ENCODE data around the gene LTB. TPM values are rescaled to one million over a fixed set of nuclear protein-coding genes. Genes with fewer than 3 reads are reported as not detected.

LTB gene
- total and polyA plus RNA-seq, 3 experiments from 2014 or later: 196 to 1,182 (median 206) TPM

- H3K4me3 Mint-ChIP-seq: peak within 1 kb of the TSS; percentile 74 to 93 (median 91)
- CTCF ChIA-PET: interaction anchor here (0.7 to 32.2 kb wide), 10 partner anchors 11 to 525 kb away, joined by 3 to 576 read pairs (median 4); partner anchors contain the start of genes BAG6, LST1, LTB and NCR3
- no peaks in the 10 kb centered on the region for H3K9me3 ChIP-seq (ENCODE audit: low read length)
- no peaks in the 10 kb centered on the region for H3K27me3 Mint-ChIP-seq
- no peaks in the 10 kb centered on the region for H3K36me3 ChIP-seq (ENCODE audit: insufficient read depth, low read length)
- no peaks in the 10 kb centered on the region for H3K27me3 ChIP-seq (ENCODE audit: insufficient read depth, low read length, poor library complexity, severe bottlenecking)
- H3K4me1 Mint-ChIP-seq: peaks cover 39 to 51% (median 51%) of the 10 kb centered on the region in 3 donors
- peaks cover 30% of the 10 kb centered on the region for H3K4me1 ChIP-seq (ENCODE audit: insufficient read depth, low read length)
- DNase-seq: peak; percentile 71 to 87 (median 79)
- H3K36me3 Mint-ChIP-seq: peaks cover 0 to 12% (median 0%) of the 10 kb centered on the region in 3 donors
- H3K9me3 Mint-ChIP-seq: no peaks in the 10 kb centered on the region
- peak within 1 kb of the TSS; percentile 71 for H3K27ac ChIP-seq (ENCODE audit: low read depth, low read length)
- peak within 1 kb of the TSS; percentile 83 to 99 (median 96) for H3K27ac Mint-ChIP-seq
- H3K4me3 ChIP-seq (ENCODE audit: low read length): peak within 1 kb of the TSS; percentile 67
- POLR2A ChIA-PET: interaction anchor here (1.4 to 2.2 kb wide), 2 partner anchors 47 to 51 kb away, joined by 7 to 9 read pairs; partner anchors contain the start of gene NCR3
Observed at GRCh38 chr6:31546339-31546957, 35.8 kb downstream of the LTB start, which contains the start of gene ATP6V1G2. Gene ATP6V1G2 (minus strand): TSS chr6:31546608. CDS start chr6:31546559, 49 bp downstream.

GRCh38 chr6:31545291-31545690, 36.9 kb downstream of the LTB start:
- Mint-ChIP-seq H3K4me3 (peak overlapping the region in 3 of 7 donors; percentile 1 to 74 (median 30)), H3K9me3 (no peaks in the 10 kb centered on the region), H3K27me3 (no peaks in the 10 kb centered on the region), H3K27ac (peak overlapping the region in 1 of 8 donors; percentile 79), H3K36me3 (peaks cover 1 to 19% (median 6%) of the 10 kb centered on the region in 3 donors), H3K4me1 (peaks cover 47 to 57% (median 55%) of the 10 kb centered on the region in 3 donors)
- Histone ChIP-seq H3K36me3 (ENCODE audit: insufficient read depth, low read length) (no peaks in the 10 kb centered on the region), H3K27me3 (ENCODE audit: insufficient read depth, low read length, poor library complexity, severe bottlenecking) (no peaks in the 10 kb centered on the region), H3K4me3 (ENCODE audit: low read length) (no peak overlapping the region), H3K4me1 (ENCODE audit: insufficient read depth, low read length) (peaks cover 36% of the 10 kb centered on the region), H3K27ac (ENCODE audit: low read depth, low read length) (no peak overlapping the region), H3K9me3 (ENCODE audit: low read length) (no peaks in the 10 kb centered on the region)
- no peak for DNase-seq
- ChIA-PET CTCF (interaction anchor here (1.0 to 32.2 kb wide), 3 partner anchors 37 to 53 kb away, joined by 6 to 576 read pairs (median 504); partner anchors contain the start of genes LST1, LTB, NCR3 and TNF), POLR2A (no interaction called here)

GRCh38 chr6:31544676-31545075, 37.5 kb downstream of the LTB start:
- no peak for DNase-seq
- H3K27me3 Mint-ChIP-seq: no peaks in the 10 kb centered on the region
- H3K4me3 ChIP-seq (ENCODE audit: low read length): no peak overlapping the region
- peak overlapping the region in 3 of 7 donors; percentile 24 to 31 (median 28) for H3K4me3 Mint-ChIP-seq
- peak overlapping the region in 1 of 8 donors; percentile 68 for H3K27ac Mint-ChIP-seq
- H3K27ac ChIP-seq (ENCODE audit: low read depth, low read length): no peak overlapping the region
- H3K9me3 Mint-ChIP-seq: no peaks in the 10 kb centered on the region
- H3K9me3 ChIP-seq (ENCODE audit: low read length): no peaks in the 10 kb centered on the region
- H3K36me3 ChIP-seq (ENCODE audit: insufficient read depth, low read length): peaks cover under 1% of the 10 kb centered on the region
- H3K36me3 Mint-ChIP-seq: peaks cover 6 to 24% (median 11%) of the 10 kb centered on the region in 3 donors
- H3K4me1 ChIP-seq (ENCODE audit: insufficient read depth, low read length): peaks cover 43% of the 10 kb centered on the region
- peaks cover 53 to 63% (median 61%) of the 10 kb centered on the region in 3 donors for H3K4me1 Mint-ChIP-seq
- ChIA-PET CTCF (interaction anchor here (1.0 to 32.2 kb wide), 3 partner anchors 37 to 54 kb away, joined by 6 to 576 read pairs (median 504); partner anchors contain the start of genes LST1, LTB, NCR3 and TNF), POLR2A (no interaction called here)
- no peaks in the 10 kb centered on the region for H3K27me3 ChIP-seq (ENCODE audit: insufficient read depth, low read length, poor library complexity, severe bottlenecking)

- DNase-seq: no peak
- ChIA-PET POLR2A (interaction anchor here (0.6 kb wide), 1 partner anchor 9 kb away, joined by 8 read pairs; no protein-coding TSS in a partner anchor), CTCF (interaction anchor here (16.4 to 32.2 kb wide), 2 partner anchors 39 to 55 kb away, joined by 504 to 576 read pairs; partner anchors contain the start of genes LST1, LTB, NCR3 and TNF)
- H3K4me3 Mint-ChIP-seq: no peak overlapping the region
- peak overlapping the region in 2 of 8 donors; percentile 99 for H3K27ac Mint-ChIP-seq
- no peaks in the 10 kb centered on the region for H3K9me3 Mint-ChIP-seq
- H3K4me3 ChIP-seq (ENCODE audit: low read length): no peak overlapping the region
- H3K36me3 Mint-ChIP-seq: peaks cover 9 to 32% (median 19%) of the 10 kb centered on the region in 3 donors
- peaks cover 63 to 68% (median 67%) of the 10 kb centered on the region in 3 donors for H3K4me1 Mint-ChIP-seq
- no peaks in the 10 kb centered on the region for H3K9me3 ChIP-seq (ENCODE audit: low read length)
- H3K27ac ChIP-seq (ENCODE audit: low read depth, low read length): no peak overlapping the region
- H3K4me1 ChIP-seq (ENCODE audit: insufficient read depth, low read length): peaks cover 53% of the 10 kb centered on the region
- H3K36me3 ChIP-seq (ENCODE audit: insufficient read depth, low read length): peaks cover 11% of the 10 kb centered on the region
- H3K27me3 ChIP-seq (ENCODE audit: insufficient read depth, low read length, poor library complexity, severe bottlenecking): no peaks in the 10 kb centered on the region
- no peaks in the 10 kb centered on the region for H3K27me3 Mint-ChIP-seq
Observed at GRCh38 chr6:31543639-31544038, 38.6 kb downstream of the LTB start.

- peak within 1 kb of the TSS; percentile 99 to 100 (median 99) for H3K27ac Mint-ChIP-seq
- H3K36me3 Mint-ChIP-seq: peaks cover 9 to 43% (median 22%) of the 10 kb centered on the region in 3 donors
- no peaks in the 10 kb centered on the region for H3K9me3 ChIP-seq (ENCODE audit: low read length)
- H3K4me1 ChIP-seq (ENCODE audit: insufficient read depth, low read length): peaks cover 49% of the 10 kb centered on the region
- CTCF ChIA-PET: interaction anchor here (1.1 to 32.2 kb wide), 10 partner anchors 9 to 79 kb away, joined by 3 to 576 read pairs (median 6); partner anchors contain the start of genes LST1, LTB, MCCD1 and MICB
- H3K4me3 ChIP-seq (ENCODE audit: low read length): peak within 1 kb of the TSS; percentile 100
- H3K9me3 Mint-ChIP-seq: no peaks in the 10 kb centered on the region
- peaks cover 18% of the 10 kb centered on the region for H3K36me3 ChIP-seq (ENCODE audit: insufficient read depth, low read length)
- H3K27ac ChIP-seq (ENCODE audit: low read depth, low read length): peak within 1 kb of the TSS; percentile 100
- no peaks in the 10 kb centered on the region for H3K27me3 Mint-ChIP-seq
- peaks cover 59 to 61% (median 61%) of the 10 kb centered on the region in 3 donors for H3K4me1 Mint-ChIP-seq
- POLR2A ChIA-PET: interaction anchor here (0.6 to 3.6 kb wide), 22 partner anchors 9 to 356 kb away, joined by 3 to 28 read pairs (median 5); partner anchors contain the start of genes C6orf47, EHMT2, GPANK1 and MCCD1
- no peaks in the 10 kb centered on the region for H3K27me3 ChIP-seq (ENCODE audit: insufficient read depth, low read length, poor library complexity, severe bottlenecking)
- peak within 1 kb of the TSS; percentile 96 to 99 (median 98) for H3K4me3 Mint-ChIP-seq
- peak; percentile 90 to 97 (median 94) for DNase-seq
Observed at GRCh38 chr6:31541658-31542521, 40.3 kb downstream of the LTB start, which contains the start of gene DDX39B. Gene DDX39B (minus strand): TSS chr6:31542003. CDS start chr6:31540532, 1,471 bp downstream.

GRCh38 chr6:31541059-31541657, 41.1 kb downstream of the LTB start:
- CTCF ChIA-PET: interaction anchor here (1.1 to 32.2 kb wide), 10 partner anchors 10 to 80 kb away, joined by 3 to 576 read pairs (median 6); partner anchors contain the start of genes LST1, LTB, MCCD1 and MICB
- DNase-seq: peak; percentile 60 to 87 (median 79)
- Histone ChIP-seq H3K9me3 (ENCODE audit: low read length) (no peaks in the 10 kb centered on the region), H3K36me3 (ENCODE audit: insufficient read depth, low read length) (peaks cover 25% of the 10 kb centered on the region), H3K4me1 (ENCODE audit: insufficient read depth, low read length) (peaks cover 42% of the 10 kb centered on the region), H3K4me3 (ENCODE audit: low read length) (peak overlapping the region; percentile 100), H3K27me3 (ENCODE audit: insufficient read depth, low read length, poor library complexity, severe bottlenecking) (no peaks in the 10 kb centered on the region), H3K27ac (ENCODE audit: low read depth, low read length) (peak overlapping the region; percentile 100)
- H3K36me3 Mint-ChIP-seq: peaks cover 12 to 51% (median 27%) of the 10 kb centered on the region in 3 donors
- H3K27ac Mint-ChIP-seq: peak overlapping the region; percentile 99 to 100 (median 99)
- no peaks in the 10 kb centered on the region for H3K9me3 Mint-ChIP-seq
- peaks cover 58 to 63% (median 62%) of the 10 kb centered on the region in 3 donors for H3K4me1 Mint-ChIP-seq
- no peaks in the 10 kb centered on the region for H3K27me3 Mint-ChIP-seq
- POLR2A ChIA-PET: interaction anchor here (0.5 to 3.6 kb wide), 28 partner anchors 10 to 895 kb away, joined by 3 to 28 read pairs (median 5); partner anchors contain the start of genes C6orf47, EHMT2, GPANK1 and MCCD1
- H3K4me3 Mint-ChIP-seq: peak overlapping the region; percentile 96 to 99 (median 98)
